Measurements from ENCODE around the gene NPY4R.
"Not testable (repeated sequence)": the region's sequence is repeated elsewhere in the genome, so short reads cannot be mapped to it uniquely, and the experiment has no call there.

- not testable (repeated sequence) for TF ChIP-seq CTCF, POLR2AphosphoS5 (IDR thresholded peaks at IDR 0.05)
Observed at GRCh38 chr10:46491364-46492114, 25.8 kb upstream of the NPY4R start.
